Activated CD4-positive, alpha-beta T cell treated with anti-CD3 and anti-CD28 coated beads for 4 hours (primary cell): Measurements from ENCODE around the gene IL4R.
A peak's percentile ranks its signal among the peaks of the same experiment; 100 is the strongest.
"Not testable (repeated sequence)": the region's sequence is repeated elsewhere in the genome, so short reads cannot be mapped to it uniquely, and the experiment has no call there.

ENCODE experiments used
- DNase-seq, 2 donors: peaks; one replicate each; pipeline ENCODE4 v3.0.0-alpha.2; 2020

Gene IL4R

GRCh38 chr16:27313422-27314160 is at the start of gene IL4R:
Gene IL4R, plus strand, starts transcription at chr16:27313974. Its CDS starts 26,230 bp downstream, at chr16:27340204.
- DNase-seq = peak; percentile 59 to 66

- DNase-seq = no peak
Observed at GRCh38 chr16:27264151-27264550, 49.6 kb upstream of the IL4R start.

GRCh38 chr16:27265982-27266381 is 47.8 kb upstream of the IL4R start:
- no peak for DNase-seq

- no peak for DNase-seq
Observed at GRCh38 chr16:27267037-27267677, 46.6 kb upstream of the IL4R start.

- peak; percentile 94 to 98 for DNase-seq
Observed at GRCh38 chr16:27268376-27269299, 45.1 kb upstream of the IL4R start, which contains the start of gene NSMCE1. Gene NSMCE1, minus strand, starts transcription at chr16:27268772. Its CDS starts 11,202 bp downstream, at chr16:27257570.

- no peak for DNase-seq
Observed at GRCh38 chr16:27269300-27270150, 44.2 kb upstream of the IL4R start.

- no peak for DNase-seq
Observed at GRCh38 chr16:27270349-27270748, 43.4 kb upstream of the IL4R start.

- DNase-seq = no peak
Observed at GRCh38 chr16:27272076-27272475, 41.7 kb upstream of the IL4R start.

- DNase-seq = not testable (repeated sequence)
Observed at GRCh38 chr16:27272697-27273096, 41.1 kb upstream of the IL4R start.

GRCh38 chr16:27273330-27273669 is 40.5 kb upstream of the IL4R start:
- DNase-seq = no peak

- peak; percentile 24 to 44 for DNase-seq
Observed at GRCh38 chr16:27273670-27274423, 39.9 kb upstream of the IL4R start.

GRCh38 chr16:27274424-27274874 is 39.3 kb upstream of the IL4R start:
- not testable (repeated sequence) for DNase-seq

- DNase-seq = no peak
Observed at GRCh38 chr16:27275394-27275793, 38.4 kb upstream of the IL4R start.

- DNase-seq = no peak
Observed at GRCh38 chr16:27281243-27281642, 32.5 kb upstream of the IL4R start.

- no peak for DNase-seq
Observed at GRCh38 chr16:27284865-27285675, 28.7 kb upstream of the IL4R start.

GRCh38 chr16:27285676-27286196 is 28.0 kb upstream of the IL4R start:
- no peak for DNase-seq

GRCh38 chr16:27286451-27286850 is 27.3 kb upstream of the IL4R start:
- DNase-seq = no peak

- no peak for DNase-seq
Observed at GRCh38 chr16:27287051-27287811, 26.5 kb upstream of the IL4R start.

- DNase-seq = no peak
Observed at GRCh38 chr16:27287887-27288286, 25.9 kb upstream of the IL4R start.

- not testable (repeated sequence) for DNase-seq
Observed at GRCh38 chr16:27288313-27288712, 25.5 kb upstream of the IL4R start.
